HG03064 (cell line): ENCODE results near the gene PLXDC2.
"Not testable (repeated sequence)": the region's sequence is repeated elsewhere in the genome, so short reads cannot be mapped to it uniquely, and the experiment has no call there.

ENCODE experiments used
- ATAC-seq: cut with Tn5 transposase; IDR thresholded peaks from one replicate; pipeline ENCODE4 v1.9.1; 2021; ENCODE audit warnings: low read depth; ENCODE audit not compliant: unreplicated experiment

The PLXDC2 gene

DNA sequence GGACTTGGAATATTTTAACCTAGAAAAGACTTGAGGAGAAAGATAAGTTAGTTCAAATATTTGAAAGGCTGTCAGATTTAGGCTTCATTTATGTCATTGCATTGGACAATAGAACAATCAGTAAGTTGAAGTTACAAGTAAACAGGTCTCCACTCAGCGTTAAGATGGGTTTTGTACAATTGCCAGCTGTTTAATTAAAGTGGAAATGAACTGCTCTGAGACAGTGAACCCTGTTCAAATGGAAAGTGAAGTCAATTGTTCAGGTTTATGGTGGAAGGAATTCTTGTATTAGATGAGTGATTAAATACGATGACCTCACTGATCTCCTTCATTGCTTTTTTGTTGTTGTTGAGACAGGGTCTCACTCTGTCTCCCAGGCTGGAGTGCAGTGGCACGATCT, 151.7 kb downstream of the PLXDC2 start:
- no peak for ATAC-seq

DNA sequence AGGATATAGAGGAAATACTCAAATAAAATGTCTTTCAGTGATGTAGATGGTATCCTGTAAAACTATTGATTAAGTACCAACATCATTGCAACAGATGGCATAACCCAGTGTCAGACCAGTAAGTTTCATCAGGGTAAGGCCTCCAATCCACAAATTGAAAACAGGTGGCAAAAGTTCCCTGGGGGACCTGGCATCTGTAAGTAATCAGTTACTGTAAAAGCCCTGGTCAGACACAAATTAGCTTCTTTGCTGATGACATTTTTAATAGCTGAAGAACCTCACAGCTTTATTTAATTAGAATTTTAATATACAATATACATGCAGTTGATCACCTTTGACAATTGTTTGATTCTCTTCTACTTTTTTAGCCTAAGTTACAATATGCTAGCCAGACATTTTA, 152.5 kb downstream of the PLXDC2 start:
- ATAC-seq: no peak

DNA sequence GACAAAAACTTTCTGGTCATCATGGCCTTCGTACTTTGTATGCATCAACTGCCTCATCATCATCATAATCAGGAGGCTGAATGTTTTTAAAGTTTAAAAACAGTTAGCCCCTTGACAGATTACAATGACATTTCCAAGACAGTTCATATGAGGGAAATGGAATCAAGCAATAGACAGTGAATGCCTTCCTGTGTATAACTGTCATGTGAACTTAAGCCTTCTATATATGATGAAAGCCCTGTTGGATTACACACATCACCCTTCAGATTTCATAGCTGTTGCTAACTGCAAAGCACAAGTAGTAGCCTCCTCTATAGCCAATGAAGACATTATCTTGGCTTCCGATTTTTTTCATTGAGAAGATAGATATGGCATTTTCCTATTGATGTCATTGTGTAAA, 154.0 kb downstream of the PLXDC2 start:
- no peak for ATAC-seq

DNA sequence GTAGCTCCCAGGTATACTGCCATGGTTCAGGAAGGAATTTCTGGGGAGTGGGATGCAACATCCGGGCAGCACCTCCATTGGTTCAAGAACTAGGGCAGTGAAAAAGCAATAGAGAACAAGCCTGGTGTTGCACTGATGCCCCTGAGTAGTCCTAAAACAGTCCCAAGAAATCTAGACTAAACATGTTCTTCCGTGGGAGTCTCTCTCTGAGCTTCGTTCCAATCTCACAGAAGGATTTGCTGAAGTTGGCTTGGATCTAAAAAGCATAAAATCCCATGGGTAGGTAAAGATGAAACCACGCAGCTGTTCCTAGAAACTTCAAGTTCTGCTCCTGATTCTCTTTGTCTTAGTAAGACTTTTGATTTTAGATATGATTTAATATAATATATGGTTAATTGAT, 154.5 kb downstream of the PLXDC2 start:
- no peak for ATAC-seq

DNA sequence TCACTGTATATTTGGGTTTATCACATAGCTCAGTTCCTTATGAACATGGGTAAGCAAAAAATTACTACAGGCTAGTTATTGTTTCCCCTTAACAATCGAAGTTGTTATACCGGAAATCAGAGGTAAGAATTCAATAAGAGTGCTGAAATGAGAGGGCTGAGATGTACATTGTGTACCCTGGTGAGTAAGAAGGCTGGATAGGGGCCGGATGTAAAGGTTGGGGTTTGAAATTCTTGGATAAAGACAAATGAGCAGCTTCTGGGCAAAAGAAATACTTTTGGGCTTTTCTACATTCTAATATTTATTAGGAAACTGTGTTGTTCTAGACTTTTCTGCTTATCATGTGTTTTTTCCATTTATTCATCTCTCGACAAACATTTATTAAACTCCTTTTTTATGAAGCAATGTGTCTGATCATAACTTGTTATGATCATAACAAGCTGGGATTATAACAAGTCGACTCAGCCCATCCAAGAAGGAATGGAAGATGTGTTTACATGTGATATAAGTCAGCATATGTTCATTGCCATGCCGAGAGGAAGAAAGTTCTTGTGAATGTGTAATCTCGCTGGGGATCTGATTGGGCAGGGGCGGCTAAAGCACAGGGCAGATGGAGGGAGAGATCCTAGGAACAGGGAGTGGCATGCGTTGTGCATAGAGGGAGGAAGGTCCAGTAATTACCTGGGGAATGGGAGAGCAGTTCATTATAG, 155.3 kb downstream of the PLXDC2 start:
- no peak for ATAC-seq

DNA sequence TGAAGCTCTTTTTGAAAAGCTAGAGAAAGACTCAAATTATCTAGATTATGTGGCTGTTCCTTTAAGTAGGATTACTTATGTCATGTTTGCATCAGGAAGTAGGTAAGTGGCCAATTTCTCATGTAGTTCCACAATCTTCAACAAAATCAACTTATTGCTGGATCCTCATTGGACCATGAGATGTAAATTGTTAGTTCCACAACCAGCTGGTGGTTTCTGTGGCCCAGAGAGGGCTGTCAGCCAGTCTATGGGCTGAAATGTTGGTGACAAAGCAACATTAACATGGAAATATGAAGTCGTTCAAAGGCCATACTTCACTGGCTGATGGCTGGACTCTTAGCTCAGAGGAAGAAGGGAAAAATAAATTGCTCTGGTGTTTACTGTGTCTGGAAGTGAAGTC, 157.9 kb downstream of the PLXDC2 start:
- no peak for ATAC-seq

DNA sequence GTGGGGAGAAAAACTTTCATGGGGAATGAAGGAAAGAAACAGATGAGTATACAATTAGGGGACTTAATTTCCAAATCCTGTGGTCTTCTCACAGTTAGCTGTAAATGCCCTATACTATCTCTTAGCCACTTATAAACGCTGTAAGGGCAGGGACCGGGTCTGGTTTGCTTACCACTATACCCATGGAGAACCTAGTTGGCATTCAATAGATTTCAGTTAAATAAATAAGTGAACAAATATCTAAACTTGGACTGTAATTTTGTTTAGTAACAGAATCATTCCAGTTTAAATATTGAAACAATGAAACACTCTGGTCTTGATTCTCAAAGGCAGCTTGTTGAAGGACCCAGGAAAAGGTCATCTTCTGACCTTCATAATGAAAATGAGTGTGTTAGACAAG, 158.3 kb downstream of the PLXDC2 start:
- no peak for ATAC-seq

DNA sequence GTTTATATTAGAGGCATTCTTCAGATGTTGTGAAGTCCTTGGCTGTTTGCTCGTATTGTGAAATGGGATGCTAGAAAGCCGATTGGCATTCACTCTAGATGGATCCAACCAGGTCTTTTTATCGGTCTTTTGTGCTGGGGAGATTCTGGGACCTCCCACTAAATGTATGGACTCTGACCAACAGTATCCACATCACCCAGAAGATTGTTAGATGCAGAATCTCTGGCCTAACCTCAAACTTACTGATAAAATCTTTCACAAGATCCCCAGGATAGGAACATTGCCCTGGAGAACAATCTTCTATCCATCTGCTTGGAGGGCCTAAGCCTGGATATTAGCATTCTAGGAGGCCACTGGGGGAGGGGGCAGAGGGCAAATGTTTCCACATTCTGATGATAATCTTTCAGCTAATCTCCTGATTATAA, 160.9 kb downstream of the PLXDC2 start:
- no peak for ATAC-seq

DNA sequence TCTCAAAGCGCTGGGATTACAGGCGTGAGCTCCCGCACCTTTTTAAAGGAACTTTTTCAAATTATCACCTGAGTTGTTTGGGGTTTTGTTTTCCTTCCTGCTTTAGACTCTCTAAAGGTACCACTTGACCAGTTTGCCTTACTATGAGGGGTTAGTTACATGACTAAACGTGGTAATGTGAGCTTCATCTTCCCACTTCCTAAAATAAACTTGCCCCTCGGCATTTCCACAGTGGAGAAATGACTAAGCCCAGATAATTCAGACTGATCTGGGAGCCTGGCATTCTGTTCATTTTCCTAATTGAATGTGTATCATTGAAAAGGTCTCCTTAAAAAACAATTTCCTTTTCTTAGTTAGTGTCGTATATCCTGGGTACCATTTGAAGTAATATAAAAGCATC, 163.4 kb downstream of the PLXDC2 start:
- no peak for ATAC-seq

DNA sequence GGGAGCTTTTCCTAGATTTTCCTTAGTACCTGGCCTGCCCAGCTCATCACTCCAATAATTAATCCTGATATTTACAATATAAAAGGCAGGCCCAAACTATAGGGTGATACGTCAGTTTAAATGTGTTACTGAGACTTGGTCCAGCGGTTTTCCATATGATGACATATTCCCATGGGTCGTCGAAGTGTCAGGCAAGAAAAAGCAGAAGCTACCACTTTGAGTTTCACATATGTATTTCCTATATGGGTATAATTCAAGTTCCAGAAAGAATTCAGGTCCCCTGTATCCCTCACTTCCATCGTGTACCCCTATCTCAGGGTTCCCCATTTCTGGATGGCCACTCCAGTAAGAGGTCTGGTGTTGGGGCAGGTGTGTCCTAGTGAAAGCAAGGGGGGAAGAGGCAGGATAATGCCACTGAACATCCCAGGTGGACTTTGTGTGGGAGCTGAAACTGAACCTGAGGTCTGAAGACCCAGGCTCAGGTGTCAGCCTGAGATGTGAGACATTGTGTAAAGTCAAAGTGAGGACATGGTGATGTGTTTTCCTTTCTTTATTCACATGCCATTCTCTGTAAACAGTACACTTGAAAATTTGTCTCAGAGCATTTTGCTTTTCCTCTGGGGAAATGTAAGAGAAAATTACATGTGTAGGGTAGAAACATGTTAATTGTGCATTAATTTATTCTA, 167.8 kb downstream of the PLXDC2 start:
- no peak for ATAC-seq

DNA sequence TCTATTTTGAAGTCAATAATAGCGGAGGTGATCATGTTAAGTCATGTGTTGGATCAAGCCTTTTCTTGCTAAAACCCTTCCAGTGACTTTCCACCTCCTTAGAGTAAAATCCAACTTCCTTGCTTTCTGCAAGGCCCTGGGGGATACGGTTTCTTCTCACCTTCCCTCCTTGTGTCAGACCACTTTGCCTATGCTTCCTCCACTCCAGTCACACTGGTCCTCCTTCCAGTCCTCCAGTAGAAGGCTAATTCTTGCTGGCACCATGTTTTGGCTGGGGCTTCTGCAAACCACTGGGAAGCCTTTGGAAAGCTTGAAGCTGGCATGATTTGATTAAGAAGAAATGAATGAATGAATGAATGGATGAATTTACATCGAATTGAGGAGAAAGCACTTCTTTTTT, 169.5 kb downstream of the PLXDC2 start:
- ATAC-seq: no peak

DNA sequence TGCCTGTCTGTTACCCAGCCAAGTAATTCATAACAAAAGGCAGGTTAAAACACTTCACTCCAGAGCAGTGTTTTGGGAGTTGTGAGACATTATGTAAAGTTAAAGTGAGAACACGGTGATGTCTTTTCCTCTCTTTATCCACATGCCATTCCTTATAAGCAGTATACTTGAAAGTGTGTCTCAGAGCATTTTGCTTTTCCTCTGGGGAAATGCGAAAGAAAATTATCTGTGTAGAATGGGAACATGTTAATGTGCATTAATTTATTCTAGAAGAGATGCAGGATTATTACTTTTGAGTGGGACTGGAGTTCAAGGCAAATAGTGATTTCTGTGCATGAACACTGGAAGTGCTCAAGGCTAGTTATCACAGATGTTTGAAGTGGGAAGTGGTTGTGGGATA, 170.4 kb downstream of the PLXDC2 start:
- ATAC-seq: no peak

DNA sequence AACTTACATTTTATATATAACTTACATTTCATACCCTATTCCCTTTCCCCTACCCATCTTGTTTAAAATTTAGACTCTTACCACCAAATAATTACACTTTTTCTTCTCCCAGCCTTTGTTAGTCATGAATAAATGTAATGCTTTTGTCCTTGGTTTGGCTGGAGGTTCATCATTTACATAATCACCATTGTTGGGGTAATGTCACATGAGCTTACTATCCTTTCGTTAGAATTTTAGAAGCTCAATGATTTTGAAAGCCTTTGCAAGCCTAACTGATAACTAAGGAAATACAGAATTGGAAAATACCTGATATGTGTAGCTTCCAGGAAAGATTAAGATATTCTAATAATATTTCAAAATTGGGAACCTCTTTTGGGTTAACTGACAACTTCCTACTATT, 171.7 kb downstream of the PLXDC2 start:
- ATAC-seq: no peak

DNA sequence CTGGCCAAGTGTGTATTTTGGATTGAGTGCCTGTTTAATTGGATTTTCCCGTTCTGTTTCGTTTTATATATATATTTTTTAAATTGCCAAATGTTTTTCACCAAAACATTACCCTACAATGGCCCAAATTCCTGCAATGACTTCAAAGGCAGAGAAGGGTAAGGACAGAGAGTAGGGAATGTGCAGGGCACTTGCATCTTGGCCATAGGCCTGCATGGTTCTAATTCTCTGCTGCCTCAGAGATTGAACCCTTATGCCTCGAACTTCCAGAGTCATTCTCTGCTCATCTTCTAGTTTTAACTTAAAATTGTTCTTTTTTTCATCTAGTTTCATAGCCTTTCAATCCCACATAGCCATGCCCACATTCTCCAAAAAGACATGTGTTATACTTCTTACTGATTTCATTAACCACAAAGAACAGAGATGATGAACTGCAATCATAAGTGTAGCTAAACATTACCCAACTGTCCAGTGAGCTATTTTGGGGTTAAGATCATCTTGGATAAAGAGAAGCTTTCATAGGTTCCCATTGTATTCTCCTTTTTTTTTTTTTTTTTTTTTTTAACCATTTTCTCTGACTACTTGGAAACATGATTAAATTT, 177.6 kb downstream of the PLXDC2 start:
- peak; percentile 79 for ATAC-seq

DNA sequence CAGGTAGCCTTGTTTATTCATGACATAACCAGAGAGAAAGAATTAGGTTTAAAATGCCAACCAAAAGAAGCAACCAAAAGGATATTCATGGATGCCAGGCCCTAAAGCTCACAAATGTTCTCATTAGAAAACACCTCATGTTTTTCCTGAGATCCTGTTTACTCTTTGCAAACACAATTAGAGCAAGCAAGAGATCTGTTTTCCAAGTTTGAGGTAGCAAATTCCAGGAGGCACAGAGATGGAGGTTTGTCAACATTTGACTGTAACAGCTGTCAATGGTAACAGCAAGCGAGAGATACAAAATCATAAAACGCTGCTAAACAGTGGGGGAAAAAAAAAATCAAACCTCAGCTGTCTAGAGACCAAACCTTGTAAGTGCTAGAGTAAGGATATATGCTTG, 182.2 kb downstream of the PLXDC2 start:
- no peak for ATAC-seq

DNA sequence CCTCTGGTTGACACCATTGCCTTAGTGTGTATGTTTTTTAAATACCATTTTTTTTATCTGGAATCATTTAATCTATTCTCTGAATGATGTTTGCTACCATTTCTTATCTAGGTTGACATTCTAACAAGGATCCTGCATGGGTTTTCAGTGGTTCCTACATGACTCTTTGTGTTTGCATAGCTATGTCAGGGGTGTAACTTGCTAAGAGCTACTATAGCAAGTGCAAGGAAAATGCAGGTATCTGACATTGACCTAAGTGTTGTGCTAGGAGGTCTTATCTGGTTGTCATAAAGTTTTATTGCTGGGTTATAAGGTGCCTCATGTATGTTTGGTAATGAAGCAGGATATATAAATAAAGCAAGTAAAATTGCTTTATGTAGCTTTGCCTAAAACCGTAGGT, 183.2 kb downstream of the PLXDC2 start:
- no peak for ATAC-seq

DNA sequence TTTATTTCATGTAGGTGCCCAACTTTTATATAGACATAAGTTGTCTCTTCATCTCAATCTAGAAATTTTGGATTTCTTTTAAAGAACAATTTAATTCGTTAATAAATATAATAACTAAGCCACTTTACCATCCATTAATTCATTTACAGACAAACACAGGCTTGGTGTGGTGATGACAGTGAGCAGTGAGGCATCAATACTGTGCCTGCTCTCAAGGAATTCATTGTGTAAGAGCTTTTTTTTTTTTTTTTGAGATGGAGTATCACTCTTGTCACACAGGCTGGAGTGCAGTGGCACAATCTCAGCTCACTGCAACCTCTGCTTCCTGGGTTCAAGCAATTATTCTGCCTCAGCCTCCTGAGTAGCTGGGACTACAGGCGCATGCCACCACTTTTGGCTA, 185.8 kb downstream of the PLXDC2 start:
- ATAC-seq: not testable (repeated sequence)

DNA sequence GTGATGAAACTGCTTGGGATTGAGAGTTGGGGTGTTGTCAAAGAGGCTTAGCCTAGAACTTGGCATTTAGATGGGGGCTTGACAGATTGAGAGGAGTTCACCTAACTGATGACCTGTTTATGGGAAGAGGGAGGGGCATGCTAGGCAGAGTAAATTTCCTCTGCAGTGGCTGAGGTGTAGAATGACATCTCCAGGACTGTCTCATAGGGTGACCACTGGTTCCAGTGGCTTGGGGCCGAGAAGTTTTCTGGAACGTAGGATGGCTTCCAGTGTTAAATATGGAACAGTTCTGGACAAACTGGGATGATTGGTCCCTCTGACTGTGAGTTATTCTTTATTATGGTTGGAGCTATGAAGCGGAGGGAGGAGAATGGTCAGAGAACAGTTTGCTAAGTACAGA, 186.4 kb downstream of the PLXDC2 start:
- no peak for ATAC-seq

DNA sequence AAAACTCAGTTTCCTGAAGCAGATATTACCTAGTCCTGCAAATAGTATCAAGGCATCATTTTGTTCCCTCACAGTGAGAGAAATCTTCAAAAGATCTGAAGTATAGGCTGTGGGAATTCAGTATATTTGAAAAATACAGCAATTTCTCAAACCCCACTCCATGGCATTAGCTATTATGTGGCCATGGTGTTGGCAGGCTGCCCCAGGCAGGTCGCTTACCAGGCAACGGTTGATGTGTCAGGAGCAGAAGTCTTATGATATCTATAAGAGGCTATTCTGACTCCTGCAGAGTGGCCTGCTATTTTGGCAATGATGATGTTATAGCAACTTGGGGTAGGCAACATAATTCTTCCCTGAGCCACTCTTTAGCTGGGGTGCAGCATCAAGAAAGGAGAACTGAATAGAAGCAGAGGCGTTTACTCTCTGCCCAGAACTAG, 187.9 kb downstream of the PLXDC2 start:
- ATAC-seq: peak; percentile 63

DNA sequence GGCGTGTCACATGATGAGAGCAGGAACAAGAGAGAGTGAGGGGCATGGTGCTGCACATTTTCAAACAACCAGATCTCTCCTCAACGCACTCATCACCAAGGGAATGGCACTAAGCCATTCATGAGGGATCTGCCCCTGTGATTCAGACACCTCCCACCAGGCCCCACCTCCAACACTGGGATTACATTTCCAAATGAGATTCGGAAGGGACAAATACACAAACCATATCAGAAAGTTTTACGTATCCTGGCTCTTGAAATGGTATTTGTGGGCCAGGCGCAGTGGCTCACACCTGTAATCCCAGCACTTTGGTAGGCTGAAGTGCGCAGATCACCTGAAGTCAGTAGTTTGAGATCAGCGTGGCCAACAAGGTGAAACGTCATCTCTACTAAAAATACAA, 189.4 kb downstream of the PLXDC2 start:
- no peak for ATAC-seq

DNA sequence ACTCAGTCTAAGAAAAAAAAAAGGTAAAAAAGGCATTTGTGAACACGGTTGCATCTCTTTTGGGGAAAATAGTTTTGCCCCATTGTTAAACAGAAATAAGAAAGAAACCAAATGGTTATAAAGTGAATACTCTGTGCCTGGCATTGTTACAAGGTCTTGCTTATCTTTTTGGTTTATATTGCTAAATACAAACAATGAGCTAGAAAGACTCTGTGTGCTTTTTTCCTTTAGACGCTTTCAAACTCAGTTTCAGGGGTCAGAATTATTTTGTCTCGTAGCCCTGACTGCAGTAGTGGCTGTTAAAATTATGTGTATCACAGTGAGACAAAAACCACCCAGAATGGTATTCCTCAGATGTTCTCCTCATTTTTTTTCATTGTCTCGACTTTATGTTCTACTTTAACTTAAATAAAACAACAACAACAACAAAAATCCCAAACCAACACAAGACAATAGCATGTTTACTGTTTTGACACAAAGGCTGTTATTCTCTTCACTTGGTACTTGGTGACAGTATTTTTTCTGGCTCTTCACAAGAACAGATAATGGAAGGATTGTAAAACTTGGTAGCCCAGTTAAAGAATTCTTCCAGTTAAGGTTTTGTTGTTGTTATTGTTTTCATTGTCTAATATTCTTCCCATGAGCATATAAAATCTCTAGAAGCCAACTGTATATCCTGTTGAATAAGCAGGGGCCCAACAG, 190.1 kb downstream of the PLXDC2 start:
- no peak for ATAC-seq
